Ishikawa (cell line): ENCODE results near the gene SMAP1.

Experiments
- CEBPB ChIP-seq: IDR thresholded peaks from 2 replicates; pipeline ENCODE4 v1.6.1; 2012
- CREB1 ChIP-seq: IDR thresholded peaks from 2 replicates; pipeline ENCODE4 v1.6.1; 2012; ENCODE audit warnings: low read depth
- EGR1 ChIP-seq: IDR thresholded peaks from 2 replicates; pipeline ENCODE4 v1.6.1; 2012
- EP300 ChIP-seq: IDR thresholded peaks from 2 replicates; pipeline ENCODE4 v1.6.1; 2012; ENCODE audit warnings: borderline replicate concordance
- FOXM1 ChIP-seq: IDR thresholded peaks from 2 replicates; pipeline ENCODE4 v1.6.1; 2012; ENCODE audit warnings: low read depth, borderline replicate concordance
- MAX ChIP-seq: IDR thresholded peaks from 2 replicates; pipeline ENCODE4 v1.6.1; 2012
- RAD21 ChIP-seq: IDR thresholded peaks from 2 replicates; pipeline ENCODE4 v1.6.1; 2012; ENCODE audit warnings: low read depth
- TEAD4 ChIP-seq: IDR thresholded peaks from 2 replicates; pipeline ENCODE4 v1.6.1; 2012
- YY1 ChIP-seq: IDR thresholded peaks from 2 replicates; pipeline ENCODE4 v1.6.1; 2012; ENCODE audit warnings: low read depth

GRCh38 chr6:70849348-70850069 is 181.8 kb downstream of the SMAP1 start:
- TF ChIP-seq TEAD4 (no peak), MAX (no peak), YY1 (no peak), CREB1 (no peak), EGR1 (no peak), EP300 (no peak), FOXM1 (no peak), RAD21 (no peak), CEBPB (no peak)
